HFFc6 (cell line): ENCODE measurements around the gene WDR91. TPM values are rescaled to one million over a fixed set of nuclear protein-coding genes. Genes with fewer than 3 reads are reported as not detected.

ENCODE experiments used
- DNase-seq: peaks from one replicate; pipeline ENCODE4 v3.0.0-alpha.2; 2018
- H3K27ac Mint-ChIP-seq: 2 replicates; pipeline ENCODE4 v1.8.0; 2020; ENCODE audit warnings: mild to moderate bottlenecking, mixed read lengths
- H3K27me3 Mint-ChIP-seq: 2 replicates; pipeline ENCODE4 v1.8.0; 2021; ENCODE audit warnings: mild to moderate bottlenecking, moderate library complexity, mixed read lengths; ENCODE audit not compliant: insufficient read depth
- H3K36me3 Mint-ChIP-seq: 2 replicates; pipeline ENCODE4 v1.8.0; 2021; ENCODE audit warnings: low read depth, mixed read lengths
- H3K4me1 Mint-ChIP-seq: 2 replicates; pipeline ENCODE4 v1.8.0; 2020; ENCODE audit warnings: low read depth, mixed read lengths
- H3K4me3 Mint-ChIP-seq: 2 replicates; pipeline ENCODE4 v1.8.0; 2020; ENCODE audit warnings: mild to moderate bottlenecking, moderate library complexity, mixed read lengths
- H3K9me3 Mint-ChIP-seq: 2 replicates; pipeline ENCODE4 v1.8.0; 2020; ENCODE audit warnings: mild to moderate bottlenecking, mixed read lengths
- CTCF ChIP-seq: fragments of 200-600 bp; sonication (generic); IDR thresholded peaks from 2 replicates; pipeline ENCODE4 v1.5.0; 2021; ENCODE audit warnings: antibody characterized with exemption, mild to moderate bottlenecking
- total RNA-seq, 6 experiments: library from RNA; stranded (reverse); fragmentation: NEBNext Ultra II Directional; extraction: Animal tissue kit (Norgen Biotek cat#: 25700); gene quantifications; 2 replicates in 1 of 6; 3 replicates in 5 of 6; pipeline ENCODE4 v1.2.3, GENCODE V29; 2021

WDR91 gene
- total RNA-seq, 6 experiments from 2014 or later = 7.5 to 12.4 (median 10.4) TPM

- no peak for TF ChIP-seq CTCF
- H3K4me3 Mint-ChIP-seq = peak overlapping the region; percentile 78
- peak; percentile 57 for DNase-seq
- no peaks in the 10 kb centered on the region for H3K36me3 Mint-ChIP-seq
- peaks cover 22% of the 10 kb centered on the region for H3K4me1 Mint-ChIP-seq
- H3K27me3 Mint-ChIP-seq = peaks cover 5% of the 10 kb centered on the region
- no peaks in the 10 kb centered on the region for H3K9me3 Mint-ChIP-seq
- H3K27ac Mint-ChIP-seq = peak overlapping the region; percentile 92
These were observed 42.8 kb upstream of the WDR91 start for GRCh38 chr7:135253851-135254771.

GRCh38 chr7:135251496-135252391, 40.4 kb upstream of the WDR91 start:
- Mint-ChIP-seq H3K4me1 (peaks cover 22% of the 10 kb centered on the region), H3K36me3 (no peaks in the 10 kb centered on the region), H3K4me3 (no peak overlapping the region), H3K27me3 (peaks cover 3% of the 10 kb centered on the region), H3K9me3 (no peaks in the 10 kb centered on the region), H3K27ac (no peak overlapping the region)
- no peak for DNase-seq
- no peak for TF ChIP-seq CTCF

GRCh38 chr7:135248546-135248945, 37.2 kb upstream of the WDR91 start:
- no peak overlapping the region for H3K4me3 Mint-ChIP-seq
- no peak overlapping the region for H3K27ac Mint-ChIP-seq
- TF ChIP-seq CTCF = no peak
- DNase-seq = no peak
- H3K9me3 Mint-ChIP-seq = no peaks in the 10 kb centered on the region
- peaks cover 5% of the 10 kb centered on the region for H3K4me1 Mint-ChIP-seq
- peaks cover 17% of the 10 kb centered on the region for H3K27me3 Mint-ChIP-seq
- no peaks in the 10 kb centered on the region for H3K36me3 Mint-ChIP-seq

- no peak for TF ChIP-seq CTCF
- Mint-ChIP-seq H3K27ac (no peak overlapping the region), H3K36me3 (no peaks in the 10 kb centered on the region), H3K4me1 (no peaks in the 10 kb centered on the region), H3K4me3 (no peak overlapping the region), H3K27me3 (peaks cover 23% of the 10 kb centered on the region), H3K9me3 (no peaks in the 10 kb centered on the region)
- DNase-seq = no peak
These were observed 36.6 kb upstream of the WDR91 start for GRCh38 chr7:135247746-135248471.

- H3K9me3 Mint-ChIP-seq = no peaks in the 10 kb centered on the region
- H3K27ac Mint-ChIP-seq = no peak overlapping the region
- no peaks in the 10 kb centered on the region for H3K36me3 Mint-ChIP-seq
- H3K4me1 Mint-ChIP-seq = no peaks in the 10 kb centered on the region
- peaks cover 30% of the 10 kb centered on the region for H3K27me3 Mint-ChIP-seq
- no peak overlapping the region for H3K4me3 Mint-ChIP-seq
- no peak for DNase-seq
- no peak for TF ChIP-seq CTCF
These were observed 35.0 kb upstream of the WDR91 start for GRCh38 chr7:135246191-135246825.
